Activated CD4-positive, alpha-beta T cell treated with anti-CD3 and anti-CD28 coated beads, Interleukin-10, Interleukin-2, amounts not matched to agents 100 ng/mL and 50 ng/mL, durations not matched to agents 16 hours and 8 hours (primary cell): ENCODE results near the gene CES4A.
"Not testable (repeated sequence)": the region's sequence is repeated elsewhere in the genome, so short reads cannot be mapped to it uniquely, and the experiment has no call there.

Experiments
- DNase-seq: peaks from one replicate; pipeline ENCODE4 v3.0.0-alpha.2; 2020

CES4A gene

GRCh38 chr16:66958857-66959703, 29.3 kb upstream of the CES4A start:
- DNase-seq: no peak

GRCh38 chr16:66959704-66960161, 28.7 kb upstream of the CES4A start:
- no peak for DNase-seq

GRCh38 chr16:66960270-66960669, 28.1 kb upstream of the CES4A start:
- DNase-seq: no peak

- DNase-seq: peak; percentile 84
Observed at GRCh38 chr16:66961065-66961744, 27.2 kb upstream of the CES4A start, which contains the start of gene CES3. Gene CES3 (plus strand): TSS chr16:66961266. CDS start chr16:66961308, 42 bp downstream.

GRCh38 chr16:66961914-66962313, 26.5 kb upstream of the CES4A start:
- DNase-seq: peak; percentile 35

GRCh38 chr16:66964049-66964448, 24.3 kb upstream of the CES4A start:
- DNase-seq: no peak

- DNase-seq: no peak
Observed at GRCh38 chr16:66968847-66969246, 19.5 kb upstream of the CES4A start.

- no peak for DNase-seq
Observed at GRCh38 chr16:66970775-66971720, 17.3 kb upstream of the CES4A start.

GRCh38 chr16:66972983-66973382, 15.4 kb upstream of the CES4A start:
- DNase-seq: no peak

GRCh38 chr16:66973716-66974115, 14.7 kb upstream of the CES4A start:
- DNase-seq: no peak

GRCh38 chr16:66974156-66974931, 14.0 kb upstream of the CES4A start:
- not testable (repeated sequence) for DNase-seq

- peak; percentile 67 for DNase-seq
Observed at GRCh38 chr16:66974932-66975246, 13.5 kb upstream of the CES4A start.

- DNase-seq: no peak
Observed at GRCh38 chr16:66975302-66975893, 13.0 kb upstream of the CES4A start.

GRCh38 chr16:66976746-66977145, 11.6 kb upstream of the CES4A start:
- DNase-seq: no peak

GRCh38 chr16:66977341-66978113, 10.9 kb upstream of the CES4A start:
- DNase-seq: peak; percentile 93

GRCh38 chr16:66979011-66979717, 9.2 kb upstream of the CES4A start:
- DNase-seq: no peak

GRCh38 chr16:66983033-66983432, 5.4 kb upstream of the CES4A start:
- no peak for DNase-seq

- peak; percentile 91 for DNase-seq
Observed at GRCh38 chr16:66984892-66985311, 3.5 kb upstream of the CES4A start.

- DNase-seq: no peak
Observed at GRCh38 chr16:66986559-66986958, 1.8 kb upstream of the CES4A start.

GRCh38 chr16:66991545-66992077, 3.2 kb downstream of the CES4A start:
- DNase-seq: no peak
